K562 (cell line): Measurements from ENCODE around the gene TBC1D7. TPM values are rescaled to one million over a fixed set of nuclear protein-coding genes. Genes with fewer than 3 reads are reported as not detected.

Experiments
- E2F3 ChIP-seq: fragments of 250-450 bp; sonication (Bioruptor Pico); IDR thresholded peaks from 2 replicates; pipeline ENCODE4 v1.4.0; 2020; ENCODE audit warnings: mild to moderate bottlenecking
- HCFC1 ChIP-seq: IDR thresholded peaks from 2 replicates; pipeline ENCODE4 v1.6.1; 2012; ENCODE audit warnings: low read depth, low read length, improper control_type of control experiment
- HEY1 ChIP-seq: fragments of 250-450 bp; sonication (Bioruptor Pico); IDR thresholded peaks from 2 replicates; pipeline ENCODE4 v1.5.0; 2020; ENCODE audit warnings: mild to moderate bottlenecking, moderate library complexity, borderline replicate concordance
- HMGN3 ChIP-seq: IDR thresholded peaks from 2 replicates; pipeline ENCODE4 v1.6.1; 2011; ENCODE audit warnings: borderline replicate concordance, low read depth, mild to moderate bottlenecking, mixed read lengths, low read length; ENCODE audit not compliant: insufficient read length; ENCODE audit errors: extremely low read depth
- LARP7 ChIP-seq: fragments of 450-650 bp; IDR thresholded peaks from 2 replicates; pipeline ENCODE4 v1.6.1; 2016
- MTA3 ChIP-seq: fragments of 450-650 bp; formaldehyde crosslinking; IDR thresholded peaks from 2 replicates; pipeline ENCODE4 v1.6.1; 2017; ENCODE audit warnings: mild to moderate bottlenecking, borderline replicate concordance
- POLR3G ChIP-seq: IDR thresholded peaks from 2 replicates; pipeline ENCODE4 v1.6.1; 2011; ENCODE audit not compliant: insufficient read length, insufficient replicate concordance; ENCODE audit errors: extremely low read depth
- SMARCE1 ChIP-seq: fragments of 450-650 bp; IDR thresholded peaks from 2 replicates; pipeline ENCODE4 v1.7.1; 2016; ENCODE audit warnings: mild to moderate bottlenecking
- SP2 ChIP-seq: IDR thresholded peaks from 2 replicates; pipeline ENCODE4 v1.6.1; 2011; ENCODE audit warnings: mild to moderate bottlenecking, low read depth, low read length, moderate library complexity; ENCODE audit not compliant: poor library complexity, severe bottlenecking; ENCODE audit errors: extremely low read depth
- THRAP3 ChIP-seq: fragments of 450-650 bp; IDR thresholded peaks from 2 replicates; pipeline ENCODE4 v1.6.1; 2016; ENCODE audit warnings: mild to moderate bottlenecking, inconsistent platforms, borderline replicate concordance
- ZC3H11A ChIP-seq: IDR thresholded peaks from 2 replicates; pipeline ENCODE4 v1.6.1; 2012; ENCODE audit warnings: low read depth, low read length, improper control_type of control experiment
- ZC3H4 ChIP-seq: sonication (generic); formaldehyde crosslinking; IDR thresholded peaks from 2 replicates; pipeline ENCODE4 v1.9.0; 2021; ENCODE audit warnings: missing genetic modification reagents, borderline replicate concordance
- ZEB2 ChIP-seq: fragments of 450-650 bp; IDR thresholded peaks from 2 replicates; pipeline ENCODE4 v1.6.1; 2016
- ZFP36 ChIP-seq: fragments of 150-350 bp; IDR thresholded peaks from 2 replicates; pipeline ENCODE4 v1.6.1; 2018; ENCODE audit warnings: low read length, low read depth; ENCODE audit not compliant: partially characterized antibody
- ZNF134 ChIP-seq: fragments of 250-450 bp; sonication (Bioruptor Pico); conservative IDR thresholded peaks from 2 replicates; pipeline ENCODE4 v1.4.0; 2020
- ZNF589 ChIP-seq: fragments of 200-800 bp; sonication (Bioruptor generic); IDR thresholded peaks from 2 replicates; pipeline ENCODE4 v1.6.1; 2016; ENCODE audit warnings: low read depth, missing genetic modification characterization, missing compliant biosample characterization
- polyA plus RNA-seq, 8 experiments: library from polyadenylated mRNA; depleted of rRNA in 4 of 8; stranded (reverse) in 5 of 8; unstranded in 3 of 8; fragments of >200 nt; fragmentation: Nextera tagmentation in 2 of 8; fragmentation: Illumina TruSeq in 1 of 8; extraction: Ambion mirVana in 2 of 8; extraction: Trizol in 1 of 8; gene quantifications; 2 replicates each; pipeline versions ENCODE4 v1.2.1 to v1.2.3, GENCODE V29; 2011 to 2014; ENCODE audit warnings: inconsistent platforms in 1 of 8, missing spikeins in 1 of 8
- total RNA-seq, 7 experiments: library from RNA; depleted of rRNA in 6 of 7; stranded (reverse); fragments of >200 nt in 6 of 7; fragmentation: Illumina TruSeq in 2 of 7; extraction: Trizol in 2 of 7; gene quantifications; 2 replicates each; pipeline versions ENCODE4 v1.2.1 to v1.2.3, GENCODE V29; 2011 to 2021; ENCODE audit warnings: low replicate concordance in 1 of 7
- TF ChIP-seq, protein P1 (sequence below): sonication (generic); formaldehyde crosslinking; IDR thresholded peaks from 2 replicates; pipeline ENCODE4 v1.9.0; 2022; ENCODE audit warnings: mild to moderate bottlenecking, missing genetic modification reagents
- TF ChIP-seq, protein P2 (sequence below): fragments of 250-450 bp; sonication (Bioruptor Pico); IDR thresholded peaks from 2 replicates; pipeline ENCODE4 v1.4.0; 2020; ENCODE audit warnings: borderline replicate concordance
- TF ChIP-seq, protein P3 (sequence below): sonication (generic); formaldehyde crosslinking; IDR thresholded peaks from 2 replicates; pipeline ENCODE4 v1.8.0; 2022; ENCODE audit warnings: mild to moderate bottlenecking, missing genetic modification reagents
- TF ChIP-seq, protein P4 (sequence below), 2 experiments: IDR thresholded peaks; 2 replicates each; pipeline ENCODE4 v1.6.1; 2011; ENCODE audit warnings: borderline replicate concordance in 1 of 2, control low read depth in 1 of 2, low read depth in 1 of 2, low read length in 1 of 2, mild to moderate bottlenecking in 1 of 2, mixed read lengths in 1 of 2, moderate library complexity in 1 of 2; ENCODE audit not compliant: insufficient read depth in 1 of 2, insufficient read length in 1 of 2, poor library complexity in 1 of 2, severe bottlenecking in 1 of 2; ENCODE audit errors: extremely low read depth in 1 of 2
- TF ChIP-seq, protein P5 (sequence below): fragments of 450-650 bp; formaldehyde crosslinking; IDR thresholded peaks from 2 replicates; pipeline ENCODE4 v1.4.0; 2022; ENCODE audit warnings: mild to moderate bottlenecking, moderate library complexity
- TF ChIP-seq, protein P6 (sequence below): IDR thresholded peaks from 2 replicates; pipeline ENCODE4 v1.6.1; 2011; ENCODE audit not compliant: insufficient read length; ENCODE audit errors: extremely low read depth

Gene TBC1D7
- total and polyA plus RNA-seq, 9 of the 15 experiments (the other 6 are each of a cell fraction or from before 2014, with no cell fraction given): 49.4 to 107 (median 61.1) TPM

DNA sequence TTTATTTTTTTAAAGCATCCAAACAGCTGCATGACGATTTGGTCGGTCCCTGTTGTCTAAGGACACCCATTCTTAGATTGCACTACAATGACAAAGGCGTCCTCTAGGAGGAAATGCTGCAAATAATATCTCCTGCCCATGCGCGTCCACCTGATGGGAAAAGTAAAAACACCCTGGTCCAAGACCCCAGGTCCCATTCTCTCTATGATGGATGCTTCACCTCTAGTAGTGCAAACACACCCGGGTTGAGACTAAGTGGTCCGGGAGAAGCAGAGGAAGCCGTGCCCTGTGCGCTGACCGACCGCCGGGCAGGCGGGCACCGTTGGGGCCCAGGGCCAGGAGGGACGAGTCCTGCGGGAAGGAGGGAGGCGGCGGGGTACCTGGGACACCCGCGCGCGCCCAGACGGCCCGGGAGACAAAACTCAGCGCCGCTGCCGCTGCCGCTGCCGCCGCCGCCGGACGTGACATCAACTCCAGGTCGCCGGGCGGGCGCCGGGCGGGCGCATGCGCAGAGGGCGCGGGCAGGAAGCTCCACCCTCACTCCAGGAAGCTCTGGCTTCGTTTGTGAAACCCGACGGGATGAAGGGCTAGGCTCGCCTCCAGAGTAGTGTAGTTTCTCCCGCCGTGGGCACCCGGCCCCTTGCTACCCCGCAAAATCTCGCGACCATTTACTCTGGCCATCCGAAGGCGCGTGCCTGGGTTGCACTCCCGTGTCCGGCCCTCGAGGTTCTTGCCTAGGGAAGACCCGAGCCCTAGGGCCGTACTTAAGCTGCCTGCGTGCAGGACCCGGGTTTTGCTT is at the start of gene TBC1D7 (continued):
- TF ChIP-seq, protein P1, sequence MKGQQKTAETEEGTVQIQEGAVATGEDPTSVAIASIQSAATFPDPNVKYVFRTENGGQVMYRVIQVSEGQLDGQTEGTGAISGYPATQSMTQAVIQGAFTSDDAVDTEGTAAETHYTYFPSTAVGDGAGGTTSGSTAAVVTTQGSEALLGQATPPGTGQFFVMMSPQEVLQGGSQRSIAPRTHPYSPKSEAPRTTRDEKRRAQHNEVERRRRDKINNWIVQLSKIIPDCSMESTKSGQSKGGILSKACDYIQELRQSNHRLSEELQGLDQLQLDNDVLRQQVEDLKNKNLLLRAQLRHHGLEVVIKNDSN (CRISPR knock-in tag): no peak
- TF ChIP-seq ZEB2 (peak; percentile 93), HCFC1 (peak; percentile 55), E2F3 (peak; percentile 46; the same call in 1 of the 2 replicates), ZC3H4 (CRISPR knock-in tag) (no peak), ZFP36 (no peak), THRAP3 (no peak), ZNF134 (CRISPR knock-in tag) (no peak), LARP7 (no peak), HMGN3 (peak; percentile 85), POLR3G (no peak), ZNF589 (no peak), SMARCE1 (peak; percentile 13; the same call in 1 of the 2 replicates), HEY1 (CRISPR knock-in tag) (no peak), ZC3H11A (no peak), SP2 (no peak), MTA3 (peak; percentile 73; the same call in 1 of the 2 replicates)
- TF ChIP-seq, protein P2, sequence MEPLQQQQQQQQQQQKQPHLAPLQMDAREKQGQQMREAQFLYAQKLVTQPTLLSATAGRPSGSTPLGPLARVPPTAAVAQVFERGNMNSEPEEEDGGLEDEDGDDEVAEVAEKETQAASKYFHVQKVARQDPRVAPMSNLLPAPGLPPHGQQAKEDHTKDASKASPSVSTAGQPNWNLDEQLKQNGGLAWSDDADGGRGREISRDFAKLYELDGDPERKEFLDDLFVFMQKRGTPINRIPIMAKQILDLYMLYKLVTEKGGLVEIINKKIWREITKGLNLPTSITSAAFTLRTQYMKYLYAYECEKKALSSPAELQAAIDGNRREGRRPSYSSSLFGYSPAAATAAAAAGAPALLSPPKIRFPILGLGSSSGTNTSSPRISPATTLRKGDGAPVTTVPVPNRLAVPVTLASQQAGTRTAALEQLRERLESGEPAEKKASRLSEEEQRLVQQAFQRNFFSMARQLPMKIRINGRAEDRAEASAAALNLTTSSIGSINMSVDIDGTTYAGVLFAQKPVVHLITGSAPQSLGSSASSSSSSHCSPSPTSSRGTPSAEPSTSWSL (CRISPR knock-in tag): no peak
- TF ChIP-seq, protein P3, sequence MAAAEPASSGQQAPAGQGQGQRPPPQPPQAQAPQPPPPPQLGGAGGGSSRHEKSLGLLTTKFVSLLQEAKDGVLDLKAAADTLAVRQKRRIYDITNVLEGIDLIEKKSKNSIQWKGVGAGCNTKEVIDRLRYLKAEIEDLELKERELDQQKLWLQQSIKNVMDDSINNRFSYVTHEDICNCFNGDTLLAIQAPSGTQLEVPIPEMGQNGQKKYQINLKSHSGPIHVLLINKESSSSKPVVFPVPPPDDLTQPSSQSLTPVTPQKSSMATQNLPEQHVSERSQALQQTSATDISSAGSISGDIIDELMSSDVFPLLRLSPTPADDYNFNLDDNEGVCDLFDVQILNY (CRISPR knock-in tag): no peak
- TF ChIP-seq, protein P4, sequence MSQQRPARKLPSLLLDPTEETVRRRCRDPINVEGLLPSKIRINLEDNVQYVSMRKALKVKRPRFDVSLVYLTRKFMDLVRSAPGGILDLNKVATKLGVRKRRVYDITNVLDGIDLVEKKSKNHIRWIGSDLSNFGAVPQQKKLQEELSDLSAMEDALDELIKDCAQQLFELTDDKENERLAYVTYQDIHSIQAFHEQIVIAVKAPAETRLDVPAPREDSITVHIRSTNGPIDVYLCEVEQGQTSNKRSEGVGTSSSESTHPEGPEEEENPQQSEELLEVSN (IDR thresholded peaks at IDR 0.05; ENCODE audit: borderline replicate concordance in 1 of 2, extremely low read depth in 1 of 2, insufficient read depth in 1 of 2, insufficient read length in 1 of 2, low read depth in 1 of 2, low read length in 1 of 2, poor library complexity in 1 of 2, severe bottlenecking in 1 of 2): peak; percentile 82 to 90
- TF ChIP-seq, protein P5, sequence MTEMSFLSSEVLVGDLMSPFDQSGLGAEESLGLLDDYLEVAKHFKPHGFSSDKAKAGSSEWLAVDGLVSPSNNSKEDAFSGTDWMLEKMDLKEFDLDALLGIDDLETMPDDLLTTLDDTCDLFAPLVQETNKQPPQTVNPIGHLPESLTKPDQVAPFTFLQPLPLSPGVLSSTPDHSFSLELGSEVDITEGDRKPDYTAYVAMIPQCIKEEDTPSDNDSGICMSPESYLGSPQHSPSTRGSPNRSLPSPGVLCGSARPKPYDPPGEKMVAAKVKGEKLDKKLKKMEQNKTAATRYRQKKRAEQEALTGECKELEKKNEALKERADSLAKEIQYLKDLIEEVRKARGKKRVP (CRISPR knock-in tag): peak; percentile 44; the same call in 1 of the 2 replicates
- TF ChIP-seq, protein P6, sequence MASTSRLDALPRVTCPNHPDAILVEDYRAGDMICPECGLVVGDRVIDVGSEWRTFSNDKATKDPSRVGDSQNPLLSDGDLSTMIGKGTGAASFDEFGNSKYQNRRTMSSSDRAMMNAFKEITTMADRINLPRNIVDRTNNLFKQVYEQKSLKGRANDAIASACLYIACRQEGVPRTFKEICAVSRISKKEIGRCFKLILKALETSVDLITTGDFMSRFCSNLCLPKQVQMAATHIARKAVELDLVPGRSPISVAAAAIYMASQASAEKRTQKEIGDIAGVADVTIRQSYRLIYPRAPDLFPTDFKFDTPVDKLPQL: no peak
